Neuron (in vitro differentiated cells): Measurements from ENCODE around the gene VCL.

Experiments used
- H2AFZ ChIP-seq: one replicate; pipeline ENCODE4 v1.6.1; 2013; ENCODE audit warnings: low read depth, mild to moderate bottlenecking, inconsistent platforms, low read length, moderate library complexity
- H3K27me3 ChIP-seq: one replicate; pipeline ENCODE4 v1.6.1; 2013; ENCODE audit warnings: low read length; ENCODE audit not compliant: insufficient read depth
- H3K36me3 ChIP-seq: one replicate; pipeline ENCODE4 v1.6.1; 2013; ENCODE audit warnings: low read length; ENCODE audit not compliant: insufficient read depth
- H3K4me1 ChIP-seq: one replicate; pipeline ENCODE4 v1.6.1; 2013; ENCODE audit warnings: low read length; ENCODE audit not compliant: insufficient read depth
- H3K4me3 ChIP-seq: 2 replicates; pipeline ENCODE4 v1.5.1; 2013; ENCODE audit warnings: mild to moderate bottlenecking, low read length, moderate library complexity
- H3K9me3 ChIP-seq: one replicate; pipeline ENCODE4 v1.6.1; 2013; ENCODE audit warnings: low read length

Gene VCL

GRCh38 chr10:74081941-74082718 lies 84.2 kb downstream of the VCL start:
- Histone ChIP-seq H2AFZ (no peak overlapping the region), H3K4me3 (no peak overlapping the region), H3K4me1 (peaks cover 3% of the 10 kb centered on the region), H3K36me3 (peaks cover 25% of the 10 kb centered on the region), H3K27me3 (no peaks in the 10 kb centered on the region), H3K9me3 (no peaks in the 10 kb centered on the region)

GRCh38 chr10:74083304-74083703 lies 85.4 kb downstream of the VCL start:
- peaks cover 25% of the 10 kb centered on the region for H3K36me3 ChIP-seq
- no peak overlapping the region for H2AFZ ChIP-seq
- H3K4me3 ChIP-seq = no peak overlapping the region
- H3K4me1 ChIP-seq = no peaks in the 10 kb centered on the region
- no peaks in the 10 kb centered on the region for H3K9me3 ChIP-seq
- H3K27me3 ChIP-seq = no peaks in the 10 kb centered on the region

- H3K36me3 ChIP-seq = peaks cover 34% of the 10 kb centered on the region
Observed at GRCh38 chr10:74084955-74085354, 87.0 kb downstream of the VCL start.

GRCh38 chr10:74086317-74086716 lies 88.4 kb downstream of the VCL start:
- no peaks in the 10 kb centered on the region for H3K9me3 ChIP-seq
- no peaks in the 10 kb centered on the region for H3K27me3 ChIP-seq
- no peak overlapping the region for H2AFZ ChIP-seq
- H3K36me3 ChIP-seq = peaks cover 47% of the 10 kb centered on the region
- H3K4me3 ChIP-seq = no peak overlapping the region
- no peaks in the 10 kb centered on the region for H3K4me1 ChIP-seq

More at GRCh38 chr10:74084955-74085354, 87.0 kb downstream of the VCL start:
- Histone ChIP-seq H3K27me3 (no peaks in the 10 kb centered on the region), H3K4me1 (no peaks in the 10 kb centered on the region), H3K4me3 (no peak overlapping the region), H2AFZ (no peak overlapping the region), H3K9me3 (no peaks in the 10 kb centered on the region)

GRCh38 chr10:74088722-74089121 lies 90.8 kb downstream of the VCL start:
- H2AFZ ChIP-seq = no peak overlapping the region
- H3K27me3 ChIP-seq = no peaks in the 10 kb centered on the region
- no peaks in the 10 kb centered on the region for H3K9me3 ChIP-seq
- no peaks in the 10 kb centered on the region for H3K4me1 ChIP-seq
- H3K36me3 ChIP-seq = peaks cover 46% of the 10 kb centered on the region
- no peak overlapping the region for H3K4me3 ChIP-seq

GRCh38 chr10:74092372-74092771 lies 94.5 kb downstream of the VCL start:
- H3K9me3 ChIP-seq = no peaks in the 10 kb centered on the region
- H3K27me3 ChIP-seq = no peaks in the 10 kb centered on the region
- no peak overlapping the region for H3K4me3 ChIP-seq
- H2AFZ ChIP-seq = no peak overlapping the region
- H3K4me1 ChIP-seq = no peaks in the 10 kb centered on the region
- peaks cover 66% of the 10 kb centered on the region for H3K36me3 ChIP-seq

- no peak overlapping the region for H3K4me3 ChIP-seq
- H2AFZ ChIP-seq = no peak overlapping the region
- no peaks in the 10 kb centered on the region for H3K9me3 ChIP-seq
- H3K27me3 ChIP-seq = no peaks in the 10 kb centered on the region
- H3K4me1 ChIP-seq = no peaks in the 10 kb centered on the region
- H3K36me3 ChIP-seq = peaks cover 76% of the 10 kb centered on the region
Observed at GRCh38 chr10:74093530-74094164, 95.7 kb downstream of the VCL start.

- Histone ChIP-seq H3K9me3 (no peaks in the 10 kb centered on the region), H3K4me1 (no peaks in the 10 kb centered on the region), H3K27me3 (no peaks in the 10 kb centered on the region), H3K4me3 (no peak overlapping the region), H3K36me3 (peaks cover 79% of the 10 kb centered on the region), H2AFZ (no peak overlapping the region)
Observed at GRCh38 chr10:74094231-74094630, 96.3 kb downstream of the VCL start.

GRCh38 chr10:74096777-74097176 lies 98.9 kb downstream of the VCL start:
- Histone ChIP-seq H3K36me3 (peaks cover 81% of the 10 kb centered on the region), H3K4me3 (no peak overlapping the region), H3K27me3 (no peaks in the 10 kb centered on the region), H2AFZ (no peak overlapping the region), H3K9me3 (no peaks in the 10 kb centered on the region), H3K4me1 (no peaks in the 10 kb centered on the region)

GRCh38 chr10:74097776-74098175 lies 99.9 kb downstream of the VCL start:
- H3K36me3 ChIP-seq = peaks cover 80% of the 10 kb centered on the region
- H2AFZ ChIP-seq = no peak overlapping the region
- no peaks in the 10 kb centered on the region for H3K27me3 ChIP-seq
- no peak overlapping the region for H3K4me3 ChIP-seq
- H3K4me1 ChIP-seq = no peaks in the 10 kb centered on the region
- no peaks in the 10 kb centered on the region for H3K9me3 ChIP-seq

GRCh38 chr10:74099420-74099819 lies 101.5 kb downstream of the VCL start:
- H3K4me3 ChIP-seq = no peak overlapping the region

GRCh38 chr10:74099836-74100235 lies 101.9 kb downstream of the VCL start:
- H3K27me3 ChIP-seq = no peaks in the 10 kb centered on the region
- H2AFZ ChIP-seq = no peak overlapping the region
- H3K4me1 ChIP-seq = no peaks in the 10 kb centered on the region
- no peaks in the 10 kb centered on the region for H3K9me3 ChIP-seq
- no peak overlapping the region for H3K4me3 ChIP-seq
- peaks cover 79% of the 10 kb centered on the region for H3K36me3 ChIP-seq

More at GRCh38 chr10:74099420-74099819, 101.5 kb downstream of the VCL start:
- Histone ChIP-seq H3K27me3 (no peaks in the 10 kb centered on the region), H2AFZ (no peak overlapping the region), H3K4me1 (no peaks in the 10 kb centered on the region), H3K36me3 (peaks cover 76% of the 10 kb centered on the region), H3K9me3 (no peaks in the 10 kb centered on the region)

GRCh38 chr10:74103560-74104258 lies 105.8 kb downstream of the VCL start:
- Histone ChIP-seq H3K9me3 (no peaks in the 10 kb centered on the region), H3K4me3 (no peak overlapping the region), H3K4me1 (no peaks in the 10 kb centered on the region), H3K36me3 (peaks cover 81% of the 10 kb centered on the region), H2AFZ (no peak overlapping the region), H3K27me3 (no peaks in the 10 kb centered on the region)
